Ishikawa (cell line): Measurements from ENCODE around the gene ZNF3.

Experiments
- CEBPB ChIP-seq: IDR thresholded peaks from 2 replicates; pipeline ENCODE4 v1.6.1; 2012
- CREB1 ChIP-seq: IDR thresholded peaks from 2 replicates; pipeline ENCODE4 v1.6.1; 2012; ENCODE audit warnings: low read depth
- EGR1 ChIP-seq: IDR thresholded peaks from 2 replicates; pipeline ENCODE4 v1.6.1; 2012
- EP300 ChIP-seq: IDR thresholded peaks from 2 replicates; pipeline ENCODE4 v1.6.1; 2012; ENCODE audit warnings: borderline replicate concordance
- FOXM1 ChIP-seq: IDR thresholded peaks from 2 replicates; pipeline ENCODE4 v1.6.1; 2012; ENCODE audit warnings: low read depth, borderline replicate concordance
- MAX ChIP-seq: IDR thresholded peaks from 2 replicates; pipeline ENCODE4 v1.6.1; 2012
- NFIC ChIP-seq: IDR thresholded peaks from 2 replicates; pipeline ENCODE4 v1.6.1; 2012
- RAD21 ChIP-seq: IDR thresholded peaks from 2 replicates; pipeline ENCODE4 v1.6.1; 2012; ENCODE audit warnings: low read depth
- REST ChIP-seq: IDR thresholded peaks from 2 replicates; pipeline ENCODE4 v1.6.1; 2012; ENCODE audit warnings: low read depth, mild to moderate bottlenecking
- TAF1 ChIP-seq: IDR thresholded peaks from 2 replicates; pipeline ENCODE4 v1.6.1; 2012; ENCODE audit warnings: low read depth, mild to moderate bottlenecking
- TCF12 ChIP-seq: IDR thresholded peaks from 2 replicates; pipeline ENCODE4 v1.6.1; 2012; ENCODE audit warnings: low read depth
- TEAD4 ChIP-seq: IDR thresholded peaks from 2 replicates; pipeline ENCODE4 v1.6.1; 2012
- USF1 ChIP-seq: IDR thresholded peaks from 2 replicates; pipeline ENCODE4 v1.6.1; 2012
- YY1 ChIP-seq: IDR thresholded peaks from 2 replicates; pipeline ENCODE4 v1.6.1; 2012; ENCODE audit warnings: low read depth
- ZBTB7A ChIP-seq: IDR thresholded peaks from 2 replicates; pipeline ENCODE4 v1.6.1; 2012; ENCODE audit warnings: low read depth

Gene ZNF3

GRCh38 chr7:100107890-100108289 is 26.4 kb upstream of the ZNF3 start:
- TF ChIP-seq CEBPB (no peak), REST (no peak), TCF12 (no peak), MAX (no peak), EGR1 (no peak), EP300 (no peak), USF1 (no peak), NFIC (no peak), YY1 (no peak), CREB1 (no peak), RAD21 (no peak)

GRCh38 chr7:100107125-100107737 is 25.7 kb upstream of the ZNF3 start:
- TF ChIP-seq ZBTB7A (no peak), TEAD4 (no peak), USF1 (no peak), YY1 (no peak), EGR1 (no peak), CEBPB (no peak), EP300 (no peak), TAF1 (no peak), CREB1 (no peak), MAX (no peak), REST (no peak), FOXM1 (no peak), RAD21 (no peak), TCF12 (no peak), NFIC (no peak)

- no peak for TF ChIP-seq CEBPB
These were observed 25.1 kb upstream of the ZNF3 start for GRCh38 chr7:100106633-100107032.

GRCh38 chr7:100105534-100105933 is 24.0 kb upstream of the ZNF3 start:
- TF ChIP-seq NFIC (no peak), TAF1 (no peak), RAD21 (no peak), TCF12 (no peak), EGR1 (no peak), YY1 (no peak), CEBPB (no peak), EP300 (no peak)

- TF ChIP-seq USF1: no peak
- TF ChIP-seq TCF12: no peak
- TF ChIP-seq CEBPB: no peak
- TF ChIP-seq TEAD4: no peak
- TF ChIP-seq FOXM1: no peak
- no peak for TF ChIP-seq NFIC
- TF ChIP-seq MAX: no peak
These were observed 21.7 kb upstream of the ZNF3 start for GRCh38 chr7:100102950-100103840.
